DMS153 (cell line): ENCODE data around the gene VAMP1.
"Not testable (repeated sequence)": the region's sequence is repeated elsewhere in the genome, so short reads cannot be mapped to it uniquely, and the experiment has no call there.

Source experiments
- DNase-seq: peaks from one replicate; lab custom pipeline; 2025; lab: John Stamatoyannopoulos, UW

Gene VAMP1

DNA sequence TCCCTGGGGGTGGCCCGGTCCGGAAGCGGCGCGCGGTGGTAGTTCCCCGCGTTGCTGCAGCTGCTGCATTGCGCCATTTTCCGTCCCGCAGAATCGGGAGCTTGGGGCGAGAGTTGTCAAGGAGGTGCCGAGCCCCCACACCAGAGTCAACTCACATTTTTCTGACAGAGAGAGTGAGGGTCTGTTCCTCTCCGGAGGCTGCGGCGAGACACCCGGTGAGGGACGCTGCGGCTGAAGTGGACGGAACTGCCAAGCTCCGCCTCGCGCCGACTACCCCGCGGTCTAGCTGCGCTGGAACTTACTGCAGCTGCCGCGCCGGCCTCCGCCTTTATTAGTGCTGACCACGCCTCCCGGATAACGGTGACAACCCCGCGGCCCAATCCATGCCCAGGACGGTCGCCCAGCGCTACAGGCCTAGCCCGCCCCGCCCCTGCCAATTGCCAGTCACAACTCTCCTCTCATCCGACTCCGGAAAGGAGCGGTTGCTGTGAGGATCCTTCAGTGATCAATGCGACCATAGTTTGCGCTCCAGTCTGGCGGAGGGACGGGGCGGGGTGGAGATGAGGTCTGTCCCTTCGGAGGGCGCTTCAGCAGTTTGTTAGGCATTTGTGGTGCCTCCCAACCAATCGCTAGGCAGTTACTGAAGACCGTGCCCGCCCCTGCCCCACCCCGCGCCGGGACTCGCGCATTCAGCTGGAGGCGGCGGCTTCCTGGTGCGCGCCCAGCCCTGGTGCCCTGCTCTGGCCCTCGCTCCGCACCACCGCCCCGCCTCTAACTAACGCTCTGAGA, at the start of gene VAMP1:
TSS of gene VAMP1 (minus strand) at position 303 of the 789 bp plus-strand sequence. CDS start at position 157, 146 bp downstream.
- DNase-seq = peak; percentile 93

GRCh38 chr12:6520186-6520585, 49.7 kb upstream of the VAMP1 start:
- DNase-seq = no peak

DNA sequence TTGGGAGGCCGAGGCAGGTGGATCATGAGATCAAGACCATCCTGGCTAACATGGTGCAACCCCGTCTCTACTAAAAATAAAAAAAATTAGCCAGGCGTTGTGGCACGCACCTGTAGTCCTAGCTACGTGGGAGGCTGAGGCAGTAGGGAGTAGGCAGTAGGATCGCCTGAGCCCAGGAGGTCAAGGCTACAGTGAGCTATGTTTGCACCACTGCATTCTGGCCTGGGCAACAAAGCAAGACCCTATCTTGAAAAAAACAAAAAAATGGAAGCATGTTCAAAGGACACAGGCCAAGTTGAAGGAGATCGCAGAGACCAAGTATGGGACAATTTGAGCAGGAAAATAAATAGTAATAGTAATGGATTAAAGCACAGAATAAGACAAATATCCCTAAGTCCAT, 37.6 kb upstream of the VAMP1 start:
- no peak for DNase-seq

GRCh38 chr12:6507102-6507998, 36.9 kb upstream of the VAMP1 start:
- no peak for DNase-seq

GRCh38 chr12:6500466-6500865, 30.0 kb upstream of the VAMP1 start:
- DNase-seq = no peak

DNA sequence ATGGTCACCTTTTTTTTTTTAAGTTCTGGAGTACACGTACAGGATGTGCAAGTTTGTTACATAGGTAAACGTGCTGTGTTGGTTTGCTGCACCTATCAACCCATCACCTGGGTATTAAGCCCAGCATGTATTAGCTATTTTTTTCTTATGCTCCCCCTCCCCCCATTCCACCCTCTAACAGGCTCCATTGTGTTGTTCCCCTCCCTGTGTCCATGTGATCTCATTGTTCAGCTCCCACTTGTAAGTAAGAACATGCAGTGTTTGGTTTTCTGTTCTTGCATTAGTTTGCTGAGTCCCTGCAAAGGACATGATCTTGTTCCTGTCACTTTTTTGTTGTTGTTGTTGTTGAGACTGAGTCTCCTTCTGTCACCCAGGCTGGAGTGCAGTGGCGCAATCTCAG, 26.8 kb upstream of the VAMP1 start:
- DNase-seq = not testable (repeated sequence)

GRCh38 chr12:6494968-6495367, 24.5 kb upstream of the VAMP1 start:
- no peak for DNase-seq

DNA sequence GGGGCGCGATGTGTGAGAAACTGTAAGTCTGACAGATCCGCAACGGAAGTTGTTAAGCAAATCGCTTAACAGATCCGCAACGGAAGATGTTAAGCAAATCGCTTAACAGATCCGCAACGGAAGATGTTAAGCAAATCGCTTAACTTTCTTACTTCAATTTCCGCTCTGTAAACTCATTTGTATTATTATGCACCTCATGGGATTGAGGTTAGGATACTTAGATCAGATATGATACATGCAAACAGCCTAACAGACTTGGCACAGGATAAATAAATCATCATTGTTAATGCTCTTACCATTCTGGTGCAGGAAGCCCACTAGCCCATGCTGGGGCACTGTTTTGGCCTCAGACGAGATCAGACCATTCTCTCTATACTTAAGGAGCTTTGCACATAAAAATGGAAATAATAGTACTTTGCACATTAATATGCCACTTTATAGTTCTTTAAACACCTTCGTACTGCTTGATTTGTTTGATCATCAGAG, 23.8 kb upstream of the VAMP1 start:
- DNase-seq = no peak

- peak; percentile 95 for DNase-seq
Observed at GRCh38 chr12:6493497-6494257, 23.2 kb upstream of the VAMP1 start, which contains the start of gene NCAPD2. TSS of gene NCAPD2 (plus strand) at chr12:6494102. CDS start at chr12:6495099, 997 bp downstream.

DNA sequence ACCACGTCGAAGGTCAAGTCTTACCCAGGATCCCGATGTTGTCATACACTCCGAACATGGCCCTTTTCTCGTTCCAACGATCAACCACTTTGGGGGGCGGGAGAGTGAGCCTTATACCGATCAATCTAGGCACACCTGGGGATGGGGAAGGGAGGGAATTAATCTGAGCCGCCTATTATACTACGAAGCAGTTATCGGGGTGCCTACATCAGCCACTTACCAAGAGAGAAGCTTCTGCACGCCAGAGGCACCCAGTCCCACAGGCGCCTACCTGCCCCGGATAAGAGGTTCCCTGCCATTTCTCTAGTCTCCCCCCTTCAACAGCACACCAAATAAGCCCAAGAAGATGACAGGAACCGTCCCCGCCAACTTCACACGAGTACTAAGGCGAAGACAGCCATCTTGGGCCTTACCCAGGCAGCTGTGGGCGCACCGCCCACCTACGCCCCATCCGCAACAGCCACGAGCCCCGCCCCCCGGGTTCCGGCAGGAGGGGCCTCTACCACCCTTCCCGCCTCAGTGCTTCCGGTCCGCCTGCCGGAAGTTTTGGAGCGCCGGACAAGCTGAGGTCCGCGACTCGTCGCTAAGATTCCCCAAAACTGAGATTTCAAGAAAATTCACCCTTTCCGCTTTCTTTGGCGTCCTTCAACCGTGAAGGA, 22.5 kb upstream of the VAMP1 start, which contains the start of gene MRPL51:
TSS of gene MRPL51 (minus strand) at position 425 of the 659 bp plus-strand sequence. CDS start at position 299, 126 bp downstream.
- peak; percentile 87 for DNase-seq

GRCh38 chr12:6490673-6491072, 20.2 kb upstream of the VAMP1 start:
- DNase-seq = not testable (repeated sequence)

- DNase-seq = no peak
Observed at GRCh38 chr12:6489449-6489848, 19.0 kb upstream of the VAMP1 start.

- DNase-seq = no peak
Observed at GRCh38 chr12:6488240-6488639, 17.8 kb upstream of the VAMP1 start.

DNA sequence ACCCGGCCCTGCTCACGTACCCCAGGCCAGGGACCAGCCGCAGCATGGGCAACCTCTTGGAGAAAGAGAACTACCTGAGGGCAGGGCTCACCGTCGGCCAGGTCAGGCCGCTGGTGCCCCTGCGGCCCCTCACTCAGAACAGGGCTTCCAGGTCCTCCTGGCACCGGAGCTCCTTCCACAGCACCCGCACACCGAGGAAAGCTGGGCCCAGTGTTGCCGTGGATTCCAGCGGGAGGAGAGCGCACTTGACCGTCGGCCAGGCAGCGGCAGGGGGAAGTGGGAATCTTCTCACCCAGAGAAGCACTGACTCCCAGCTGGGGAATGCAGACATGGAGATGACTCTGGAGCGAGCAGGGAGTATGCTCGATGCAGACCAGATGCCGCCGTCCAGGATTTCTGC, 7.9 kb upstream of the VAMP1 start:
- DNase-seq = no peak

- DNase-seq = not testable (repeated sequence)
Observed at GRCh38 chr12:6477601-6478377, 7.3 kb upstream of the VAMP1 start.

DNA sequence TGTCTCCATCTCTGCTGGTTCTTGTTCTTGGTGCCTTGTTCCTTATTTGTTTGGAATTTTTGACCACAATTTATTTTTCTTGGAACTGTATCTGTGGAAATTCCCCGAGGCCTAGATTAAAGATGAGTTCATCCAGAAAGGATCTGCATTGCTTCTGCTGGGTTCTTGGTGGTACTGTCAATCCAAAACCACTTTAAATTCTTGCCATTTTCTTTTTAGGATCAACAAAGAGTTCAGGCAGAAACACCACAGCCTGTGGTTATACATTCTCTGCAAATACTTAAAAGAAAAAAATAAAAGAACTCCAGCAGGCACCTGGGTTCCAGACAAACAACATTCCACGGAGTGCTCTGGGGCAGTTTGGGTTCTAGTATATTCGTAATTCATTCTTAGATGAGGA, 6.0 kb upstream of the VAMP1 start:
- no peak for DNase-seq

- not testable (repeated sequence) for DNase-seq
Observed at GRCh38 chr12:6475233-6475975, 4.9 kb upstream of the VAMP1 start.

DNA sequence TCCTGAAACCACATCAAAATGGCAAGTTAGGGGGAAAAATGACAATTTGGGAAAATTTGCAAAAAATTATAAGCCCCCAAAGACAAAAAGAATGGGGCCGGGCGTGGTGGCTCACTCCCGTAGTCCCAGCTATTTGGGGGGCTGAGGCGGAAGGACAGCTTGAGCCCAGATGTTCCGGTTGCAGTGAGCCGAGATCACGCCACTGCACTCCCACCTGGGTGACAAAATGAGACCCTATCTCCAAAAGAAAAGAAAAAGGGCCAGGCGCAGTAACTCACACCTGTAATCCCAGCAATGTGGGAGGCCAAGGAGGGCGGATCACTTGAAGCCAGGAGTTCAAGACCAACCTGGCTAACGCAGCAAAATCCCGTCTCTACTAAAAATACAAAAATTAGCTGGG, 2.0 kb upstream of the VAMP1 start:
- no peak for DNase-seq

DNA sequence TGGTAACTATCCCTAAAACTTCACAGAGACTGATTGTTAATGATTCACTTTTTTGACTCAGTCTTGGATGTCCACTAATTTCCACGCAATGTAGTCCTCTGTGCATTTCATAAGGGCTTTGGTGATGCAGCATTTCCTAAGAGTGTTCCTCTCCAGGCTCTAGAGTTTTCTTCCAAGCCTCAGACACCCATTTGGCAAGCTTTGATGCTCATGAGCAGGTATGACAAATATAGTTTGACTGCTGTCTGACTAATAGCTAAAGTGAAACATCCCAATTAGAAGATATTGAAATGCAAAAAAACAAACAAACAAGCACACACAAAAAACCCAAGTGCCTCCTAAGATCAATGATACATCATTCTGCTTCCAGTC, 1.5 kb upstream of the VAMP1 start:
- no peak for DNase-seq
